Vagina (tissue), 2 donors: ENCODE results near the gene SHISA6. TPM values are rescaled to one million over a fixed set of nuclear protein-coding genes. Genes with fewer than 3 reads are reported as not detected.

Experiments used
- DNase-seq, 2 donors: peaks; one replicate each; pipeline ENCODE4 v3.0.0-alpha.2; 2017; ENCODE audit errors: extremely low spot score in 2 of 2
- H3K27ac ChIP-seq: fragments of 200-600 bp; sonication (generic); one replicate; pipeline ENCODE4 v1.5.1; 2019
- H3K27me3 ChIP-seq: fragments of 200-600 bp; sonication (generic); one replicate; pipeline ENCODE4 v1.5.1; 2019
- H3K36me3 ChIP-seq, 2 donors: fragments of 200-600 bp; sonication (generic); one replicate each; pipeline ENCODE4 v1.5.1; 2017 to 2019
- H3K4me1 ChIP-seq: fragments of 200-600 bp; sonication (generic); one replicate; pipeline ENCODE4 v1.5.1; 2019
- H3K4me3 ChIP-seq, 2 donors: fragments of 200-600 bp; sonication (generic); 1 replicate in 1 of 2; 2 replicates in 1 of 2; pipeline ENCODE4 v1.5.1; 2016 to 2019
- H3K9me3 ChIP-seq: fragments of 200-600 bp; sonication (generic); one replicate; pipeline ENCODE4 v1.5.1; 2019
- CTCF ChIP-seq, 3 experiments: fragments of 450-650 bp in 2 of 3; fragments of 200-600 bp in 1 of 3; sonication (generic) in 1 of 3; IDR thresholded peaks; one replicate each; pipeline ENCODE4 v1.5.1; 2017 to 2019; ENCODE audit warnings: antibody characterized with exemption in 3 of 3, mild to moderate bottlenecking in 2 of 3, moderate library complexity in 2 of 3
- POLR2A ChIP-seq, 2 donors: fragments of 450-650 bp; IDR thresholded peaks; one replicate each; pipeline ENCODE4 v1.6.1; 2017; ENCODE audit warnings: antibody characterized with exemption in 2 of 2, mild to moderate bottlenecking in 2 of 2, moderate library complexity in 2 of 2
- POLR2AphosphoS5 ChIP-seq, 2 donors: sonication (generic); formaldehyde crosslinking; IDR thresholded peaks; one replicate each; pipeline ENCODE4 v1.9.0; 2017; ENCODE audit warnings: antibody characterized with exemption in 2 of 2, mild to moderate bottlenecking in 2 of 2, low read depth in 1 of 2; ENCODE audit not compliant: insufficient read depth in 1 of 2
- intact Hi-C: fragments of 100-400 bp; cut with DNase I; formaldehyde crosslinking; loops from one replicate; pipeline ENCODE4 v1.15.1; 2023
- total RNA-seq: library from RNA; depleted of rRNA; stranded (reverse); fragments of >200 nt; gene quantifications from one replicate; pipeline ENCODE4 v1.2.3, GENCODE V29; 2016

Gene SHISA6
- total RNA-seq, 1 donor from 2014 or later = 1.5 TPM

- no peak for DNase-seq
- H3K4me3 ChIP-seq = peak overlapping the region in 1 of 2 donors; percentile 0
- no peaks in the 10 kb centered on the region for H3K4me1 ChIP-seq
- no peaks in the 10 kb centered on the region for H3K27me3 ChIP-seq
- TF ChIP-seq POLR2A (IDR thresholded peaks at IDR 0.05) = no peak
- TF ChIP-seq CTCF (IDR thresholded peaks at IDR 0.05) = no peak
- no peak for TF ChIP-seq POLR2AphosphoS5 (IDR thresholded peaks at IDR 0.05; ENCODE audit: insufficient read depth in 1 of 2, low read depth in 1 of 2)
- H3K36me3 ChIP-seq = no peaks in the 10 kb centered on the region
- no peak overlapping the region for H3K27ac ChIP-seq
- no peaks in the 10 kb centered on the region for H3K9me3 ChIP-seq
- intact Hi-C loops = no loop called here
Observed at GRCh38 chr17:11244776-11245175, 3.8 kb downstream of the SHISA6 start.

- Histone ChIP-seq H3K9me3 (no peaks in the 10 kb centered on the region), H3K27ac (no peak overlapping the region), H3K27me3 (no peaks in the 10 kb centered on the region), H3K4me1 (no peaks in the 10 kb centered on the region), H3K4me3 (peak overlapping the region in 1 of 2 donors; percentile 0), H3K36me3 (no peaks in the 10 kb centered on the region)
- TF ChIP-seq POLR2A (IDR thresholded peaks at IDR 0.05) (no peak), POLR2AphosphoS5 (IDR thresholded peaks at IDR 0.05; ENCODE audit: insufficient read depth in 1 of 2, low read depth in 1 of 2) (no peak), CTCF (IDR thresholded peaks at IDR 0.05) (no peak)
- no peak for DNase-seq
- intact Hi-C loops = no loop called here
Observed at GRCh38 chr17:11245187-11245586, 4.2 kb downstream of the SHISA6 start.

DNA sequence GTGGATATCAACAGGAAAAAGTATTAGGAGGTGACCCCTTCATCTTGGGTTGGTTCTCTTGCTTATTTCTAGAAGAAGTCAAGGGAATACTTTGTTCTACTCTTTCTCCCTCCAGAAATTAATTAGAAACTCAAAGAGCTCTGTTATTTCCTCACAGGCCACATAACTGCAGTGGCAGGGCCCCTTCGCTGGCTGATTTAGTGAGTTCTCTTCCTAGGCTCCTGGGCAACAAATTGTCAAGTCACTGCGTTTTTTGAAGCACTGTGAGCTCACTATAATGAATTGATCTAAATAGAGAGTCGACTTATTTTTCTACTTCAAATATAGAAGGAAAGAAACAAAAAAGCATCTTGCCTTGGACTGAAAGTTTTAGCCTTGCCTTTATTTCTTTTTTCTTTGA, 4.8 kb downstream of the SHISA6 start:
- Histone ChIP-seq H3K4me3 (no peak overlapping the region), H3K27me3 (no peaks in the 10 kb centered on the region), H3K4me1 (no peaks in the 10 kb centered on the region), H3K36me3 (no peaks in the 10 kb centered on the region), H3K9me3 (no peaks in the 10 kb centered on the region), H3K27ac (no peak overlapping the region)
- DNase-seq = no peak
- TF ChIP-seq CTCF (IDR thresholded peaks at IDR 0.05) (no peak), POLR2AphosphoS5 (IDR thresholded peaks at IDR 0.05; ENCODE audit: insufficient read depth in 1 of 2, low read depth in 1 of 2) (no peak), POLR2A (IDR thresholded peaks at IDR 0.05) (no peak)
- intact Hi-C loops = no loop called here

- Histone ChIP-seq H3K4me3 (no peak overlapping the region), H3K4me1 (no peaks in the 10 kb centered on the region), H3K36me3 (no peaks in the 10 kb centered on the region), H3K27me3 (no peaks in the 10 kb centered on the region), H3K27ac (no peak overlapping the region), H3K9me3 (no peaks in the 10 kb centered on the region)
- DNase-seq = no peak
- TF ChIP-seq CTCF (IDR thresholded peaks at IDR 0.05) = no peak
- TF ChIP-seq POLR2A (IDR thresholded peaks at IDR 0.05) = no peak
- no peak for TF ChIP-seq POLR2AphosphoS5 (IDR thresholded peaks at IDR 0.05; ENCODE audit: insufficient read depth in 1 of 2, low read depth in 1 of 2)
- intact Hi-C loops = no loop called here
Observed at GRCh38 chr17:11250161-11250560, 9.1 kb downstream of the SHISA6 start.

DNA sequence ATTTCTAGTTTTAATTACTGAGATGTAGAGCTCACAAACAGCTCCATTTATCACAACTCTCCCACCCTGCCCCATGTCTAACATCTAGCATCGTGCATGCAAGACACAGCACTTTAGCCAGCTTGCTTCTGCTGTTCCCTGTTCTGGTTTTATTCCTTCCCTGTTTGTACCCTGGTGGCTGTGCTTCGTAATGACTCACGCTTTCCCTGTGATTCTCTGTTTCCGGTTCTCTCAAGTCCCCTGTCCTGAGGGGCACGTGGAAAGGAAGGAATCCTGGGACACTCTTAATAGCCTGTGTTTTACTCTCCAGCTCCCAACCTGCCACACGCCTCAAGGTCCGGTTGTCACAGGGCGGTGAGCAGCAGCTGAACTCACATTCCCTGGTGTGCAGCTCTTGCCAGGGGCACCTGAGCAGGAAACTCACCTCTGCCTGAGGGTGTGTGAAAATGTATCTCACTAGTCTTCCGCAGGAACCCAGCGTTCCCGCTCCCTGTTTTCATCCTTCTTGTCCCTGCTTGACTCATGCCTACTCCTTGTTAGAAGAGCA, 10.6 kb downstream of the SHISA6 start:
- no peaks in the 10 kb centered on the region for H3K36me3 ChIP-seq
- no peaks in the 10 kb centered on the region for H3K4me1 ChIP-seq
- H3K9me3 ChIP-seq = no peaks in the 10 kb centered on the region
- no peaks in the 10 kb centered on the region for H3K27me3 ChIP-seq
- TF ChIP-seq POLR2AphosphoS5 (IDR thresholded peaks at IDR 0.05; ENCODE audit: insufficient read depth in 1 of 2, low read depth in 1 of 2) = no peak
- no peak for TF ChIP-seq POLR2A (IDR thresholded peaks at IDR 0.05)
- no peak for TF ChIP-seq CTCF (IDR thresholded peaks at IDR 0.05)
- intact Hi-C loops = no loop called here
- H3K4me3 ChIP-seq = no peak overlapping the region
- no peak for DNase-seq
- H3K27ac ChIP-seq = no peak overlapping the region
